AG04450 (cell line): ENCODE measurements around the gene CDH15. TPM values are rescaled to one million over a fixed set of nuclear protein-coding genes. Genes with fewer than 3 reads are reported as not detected.

Source experiments
- CTCF ChIA-PET: fragments of 300-600, 350-600 bp; formaldehyde crosslinking; extraction: SDS; loops from one replicate; lab custom pipeline; 2022; ENCODE audit warnings: antibody characterized with exemption, inconsistent platforms; lab: Charles Lee
- POLR2A ChIA-PET: fragments of 350-600 bp; formaldehyde crosslinking; extraction: SDS; loops from one replicate; lab custom pipeline; 2021; ENCODE audit warnings: antibody characterized with exemption, inconsistent platforms; lab: Yijun Ruan, JAX
- DNase-seq: peaks from one replicate; pipeline ENCODE4 v3.0.0-alpha.2; 2011; ENCODE audit warnings: low read depth, low spot score
- H3K27ac ChIP-seq: one replicate; pipeline ENCODE4 v1.5.1; 2012; ENCODE audit warnings: low read depth, low read length, control low read depth
- H3K27me3 ChIP-seq: one replicate; pipeline ENCODE4 v1.6.0; 2012; ENCODE audit warnings: low read length; ENCODE audit not compliant: control insufficient read depth, insufficient read depth
- H3K4me3 ChIP-seq: 2 replicates; pipeline ENCODE4 v1.5.1; 2011; ENCODE audit warnings: mild to moderate bottlenecking, low read depth, low read length, control low read depth
- H3K9me3 ChIP-seq: 2 replicates; pipeline ENCODE4 v1.5.1; 2012; ENCODE audit warnings: low read length; ENCODE audit not compliant: control insufficient read depth, insufficient read depth
- CTCF ChIP-seq: IDR thresholded peaks from 2 replicates; pipeline ENCODE4 v1.5.1; 2011; ENCODE audit warnings: low read depth, low read length, control low read depth, inconsistent platforms
- polyA plus RNA-seq: library from polyadenylated mRNA; depleted of rRNA; stranded (reverse); fragments of >200 nt; gene quantifications from 2 replicates; pipeline ENCODE4 v1.2.3, GENCODE V29; 2011

Gene CDH15
- polyA plus RNA-seq, 1 experiment = 0.12 TPM

DNA sequence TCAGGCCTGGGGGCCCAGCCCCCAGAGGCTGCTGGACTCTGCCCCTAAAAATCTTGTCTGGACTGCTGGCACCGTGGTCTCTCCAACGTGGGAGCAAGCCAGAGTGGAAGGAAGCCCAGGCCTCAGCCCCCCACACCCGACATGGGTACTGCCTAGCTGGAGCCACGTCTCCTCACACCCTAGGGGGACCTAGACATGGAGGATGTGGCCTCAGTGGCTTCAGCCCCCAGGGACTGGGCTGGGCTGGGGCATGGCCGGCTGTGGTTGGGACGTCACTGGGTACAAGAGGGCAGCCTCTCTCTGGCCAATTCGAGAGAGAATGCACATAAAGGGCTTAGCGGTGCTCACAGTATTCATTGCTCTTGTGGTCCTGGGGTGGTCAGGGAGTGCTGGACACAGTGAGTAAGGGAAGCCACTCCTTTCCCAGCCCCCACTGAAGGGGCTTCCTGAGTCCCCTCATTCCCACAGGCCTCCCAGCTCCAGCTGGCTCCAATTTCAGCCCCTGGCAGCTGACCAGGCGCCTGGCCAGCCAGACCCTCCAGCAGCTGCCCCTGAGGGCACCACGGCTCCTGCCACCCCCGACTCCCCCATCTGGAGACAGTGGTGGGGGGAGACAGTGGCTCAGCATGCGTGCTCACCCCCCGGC lies 1.1 kb downstream of the CDH15 start:
- Histone ChIP-seq H3K27ac (no peak overlapping the region), H3K9me3 (peaks cover 4% of the 10 kb centered on the region; the same call in 1 of the 2 replicates), H3K27me3 (peaks cover 79% of the 10 kb centered on the region), H3K4me3 (no peak overlapping the region)
- TF ChIP-seq CTCF = no peak
- DNase-seq = no peak
- POLR2A ChIA-PET = no interaction called here
- CTCF ChIA-PET = no interaction called here

GRCh38 chr16:89173174-89173921 lies 1.8 kb downstream of the CDH15 start:
- Histone ChIP-seq H3K27me3 (peaks cover 78% of the 10 kb centered on the region), H3K4me3 (no peak overlapping the region), H3K9me3 (peaks cover 4% of the 10 kb centered on the region; the same call in 1 of the 2 replicates), H3K27ac (no peak overlapping the region)
- TF ChIP-seq CTCF = no peak
- no peak for DNase-seq
- ChIA-PET CTCF (no interaction called here), POLR2A (no interaction called here)

DNA sequence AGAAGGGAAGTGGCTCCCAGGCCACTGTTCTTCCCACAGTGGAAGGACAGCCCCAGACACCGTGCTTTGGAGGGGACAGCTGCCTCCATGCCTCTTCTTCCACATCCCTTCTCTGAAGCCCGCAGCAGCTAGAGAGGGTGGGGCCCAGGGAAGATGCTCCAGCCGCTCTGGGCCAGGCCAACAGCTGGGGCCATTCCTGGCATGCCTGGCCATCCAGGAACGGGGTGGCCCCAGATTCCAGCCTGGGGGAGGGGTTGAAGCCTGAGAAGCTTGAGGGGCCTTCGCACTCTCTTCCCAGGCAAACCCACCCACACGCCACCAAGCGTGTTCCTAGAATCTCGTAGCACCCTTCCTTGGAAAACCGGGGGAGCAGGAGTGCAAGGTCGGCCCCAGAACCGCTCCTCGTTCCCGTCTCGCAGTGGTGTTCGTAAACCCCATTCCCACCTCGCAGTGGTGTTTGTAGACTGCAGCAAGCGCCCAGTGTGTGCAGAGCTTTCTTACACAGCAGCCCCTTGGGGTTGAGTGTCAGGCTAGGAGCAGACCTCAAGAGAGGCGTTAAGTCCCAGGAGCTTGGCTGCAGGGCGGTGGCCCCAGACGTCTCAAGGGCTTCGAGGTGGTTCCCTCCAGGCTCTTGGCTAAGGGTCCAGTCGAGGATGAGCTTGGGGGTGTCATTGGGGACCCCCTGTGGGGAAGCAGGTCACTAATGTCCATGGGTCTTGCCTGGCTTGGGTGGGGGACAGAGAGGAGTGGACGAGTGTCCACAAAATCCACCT lies 2.7 kb downstream of the CDH15 start:
- H3K27me3 ChIP-seq = peaks cover 72% of the 10 kb centered on the region
- POLR2A ChIA-PET = no interaction called here
- no peak for TF ChIP-seq CTCF
- peaks cover 4% of the 10 kb centered on the region; the same call in 1 of the 2 replicates for H3K9me3 ChIP-seq
- DNase-seq = no peak
- no peak overlapping the region for H3K4me3 ChIP-seq
- CTCF ChIA-PET = no interaction called here
- H3K27ac ChIP-seq = no peak overlapping the region

GRCh38 chr16:89174877-89175276 lies 3.3 kb downstream of the CDH15 start:
- Histone ChIP-seq H3K27me3 (peaks cover 70% of the 10 kb centered on the region), H3K9me3 (peaks cover 4% of the 10 kb centered on the region; the same call in 1 of the 2 replicates), H3K4me3 (no peak overlapping the region), H3K27ac (no peak overlapping the region)
- no peak for TF ChIP-seq CTCF
- ChIA-PET CTCF (no interaction called here), POLR2A (no interaction called here)
- no peak for DNase-seq
